Activated CD8-positive, alpha-beta memory T cell treated with anti-CD3 and anti-CD28 coated beads for 24 hours (primary cell): ENCODE results near the gene APBB1.
"Not testable (repeated sequence)": the region's sequence is repeated elsewhere in the genome, so short reads cannot be mapped to it uniquely, and the experiment has no call there.

Experiments
- DNase-seq: peaks from one replicate; pipeline ENCODE4 v3.0.0-alpha.2; 2020

APBB1 gene

GRCh38 chr11:6415797-6416196, 3.1 kb downstream of the APBB1 start:
- DNase-seq = no peak

- no peak for DNase-seq
These were observed 4.0 kb downstream of the APBB1 start for GRCh38 chr11:6414874-6415328.

GRCh38 chr11:6413791-6414201, 5.1 kb downstream of the APBB1 start:
- peak; percentile 79 for DNase-seq

- DNase-seq = no peak
These were observed 7.3 kb downstream of the APBB1 start for GRCh38 chr11:6411594-6412031.

- DNase-seq = no peak
These were observed 8.0 kb downstream of the APBB1 start for GRCh38 chr11:6410695-6411430.

DNA sequence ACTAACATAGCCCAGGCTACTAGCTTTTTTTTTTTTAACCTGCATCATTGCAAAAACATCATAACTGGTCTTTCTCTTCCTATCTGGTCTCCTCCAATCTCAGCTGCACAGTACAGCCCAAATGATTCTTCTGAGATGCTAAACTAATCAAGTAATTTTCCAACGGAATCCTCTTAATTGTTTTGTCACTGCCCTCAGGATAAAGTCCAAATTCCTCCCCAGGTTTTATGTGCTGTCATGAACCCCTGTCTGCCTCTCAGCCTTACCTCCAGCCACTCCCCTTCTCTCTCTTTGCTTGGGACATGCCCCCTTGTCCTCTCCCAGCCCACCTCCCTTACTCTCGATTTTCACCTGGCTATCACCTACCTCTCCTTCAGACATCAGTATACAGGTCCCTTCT, 12.5 kb downstream of the APBB1 start:
- DNase-seq = no peak

DNA sequence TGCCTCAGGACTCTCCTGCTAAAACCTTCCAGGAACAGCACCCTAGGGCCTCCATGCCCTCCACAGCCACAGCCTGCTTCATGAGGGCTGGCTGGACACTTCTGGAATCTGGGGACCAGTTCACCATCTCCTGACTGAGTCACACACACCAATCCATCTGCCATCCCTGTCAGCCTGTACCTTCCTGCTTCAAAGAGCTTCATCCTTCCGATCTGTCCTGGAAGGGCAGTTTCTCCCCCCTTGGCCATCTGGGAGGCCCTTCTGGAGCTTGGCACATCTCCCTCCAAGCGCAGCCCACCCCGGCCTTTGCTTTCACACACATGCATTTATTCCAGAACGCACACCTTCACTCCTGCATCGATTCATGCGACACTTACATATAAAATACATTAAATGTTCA, 13.0 kb downstream of the APBB1 start:
- DNase-seq = no peak

DNA sequence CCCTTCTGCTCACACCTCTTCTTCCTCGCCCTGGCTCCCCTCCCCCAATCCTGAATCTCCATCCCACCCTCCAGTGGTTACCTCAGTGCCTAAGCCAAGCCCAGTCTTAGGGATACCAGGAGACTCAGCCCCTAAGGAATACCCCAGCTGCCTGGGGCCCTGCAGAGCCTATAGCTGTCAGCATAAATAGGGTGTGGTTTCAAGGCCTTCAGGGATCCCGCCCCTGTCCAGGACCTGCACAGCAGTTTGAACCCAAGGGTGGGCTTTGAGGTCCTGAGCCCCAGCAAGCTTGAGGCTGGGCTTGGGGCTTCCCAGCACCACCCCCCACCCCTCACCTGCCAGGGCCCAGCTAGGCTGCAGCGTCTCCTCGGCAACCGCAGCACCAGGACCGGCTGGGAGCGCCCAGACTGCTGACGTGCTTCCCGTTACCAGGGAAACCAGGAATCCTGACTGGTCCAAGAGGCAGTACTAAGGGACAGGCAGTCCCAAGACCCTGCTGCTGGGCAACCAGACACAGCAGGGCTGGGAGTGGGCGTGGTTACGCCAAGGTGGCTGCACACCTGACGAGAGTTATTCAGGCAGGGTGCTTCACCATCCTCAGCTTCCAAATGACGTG, 13.7 kb downstream of the APBB1 start:
- DNase-seq = no peak

- peak; percentile 59 for DNase-seq
These were observed 14.4 kb downstream of the APBB1 start for GRCh38 chr11:6404342-6405051.

GRCh38 chr11:6403539-6403938, 15.4 kb downstream of the APBB1 start:
- peak; percentile 57 for DNase-seq

DNA sequence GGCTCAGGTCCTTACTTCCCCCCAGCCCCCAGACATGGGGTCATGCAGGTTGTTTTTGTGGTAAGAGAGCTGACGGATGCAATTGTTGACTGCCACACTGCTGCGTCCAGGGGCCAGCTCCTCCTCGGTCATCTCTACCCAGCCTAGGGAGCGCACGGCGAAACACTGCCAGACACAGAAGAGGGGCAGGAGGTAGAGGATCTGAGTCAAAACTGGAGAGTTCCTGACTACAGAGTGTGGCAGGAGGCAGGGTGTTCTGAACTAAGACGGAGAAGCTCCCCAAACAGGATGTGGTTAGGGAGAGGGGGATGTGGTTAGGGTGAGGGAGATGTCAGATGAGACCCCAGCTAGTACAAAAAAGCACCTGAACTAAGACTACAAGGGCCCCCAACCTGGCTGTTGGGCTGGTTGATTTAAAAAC, 16.3 kb downstream of the APBB1 start:
- DNase-seq = peak; percentile 80

- peak; percentile 75 for DNase-seq
These were observed 16.8 kb downstream of the APBB1 start for GRCh38 chr11:6402061-6402470.

- DNase-seq = no peak
These were observed 17.4 kb downstream of the APBB1 start for GRCh38 chr11:6401464-6401863.

DNA sequence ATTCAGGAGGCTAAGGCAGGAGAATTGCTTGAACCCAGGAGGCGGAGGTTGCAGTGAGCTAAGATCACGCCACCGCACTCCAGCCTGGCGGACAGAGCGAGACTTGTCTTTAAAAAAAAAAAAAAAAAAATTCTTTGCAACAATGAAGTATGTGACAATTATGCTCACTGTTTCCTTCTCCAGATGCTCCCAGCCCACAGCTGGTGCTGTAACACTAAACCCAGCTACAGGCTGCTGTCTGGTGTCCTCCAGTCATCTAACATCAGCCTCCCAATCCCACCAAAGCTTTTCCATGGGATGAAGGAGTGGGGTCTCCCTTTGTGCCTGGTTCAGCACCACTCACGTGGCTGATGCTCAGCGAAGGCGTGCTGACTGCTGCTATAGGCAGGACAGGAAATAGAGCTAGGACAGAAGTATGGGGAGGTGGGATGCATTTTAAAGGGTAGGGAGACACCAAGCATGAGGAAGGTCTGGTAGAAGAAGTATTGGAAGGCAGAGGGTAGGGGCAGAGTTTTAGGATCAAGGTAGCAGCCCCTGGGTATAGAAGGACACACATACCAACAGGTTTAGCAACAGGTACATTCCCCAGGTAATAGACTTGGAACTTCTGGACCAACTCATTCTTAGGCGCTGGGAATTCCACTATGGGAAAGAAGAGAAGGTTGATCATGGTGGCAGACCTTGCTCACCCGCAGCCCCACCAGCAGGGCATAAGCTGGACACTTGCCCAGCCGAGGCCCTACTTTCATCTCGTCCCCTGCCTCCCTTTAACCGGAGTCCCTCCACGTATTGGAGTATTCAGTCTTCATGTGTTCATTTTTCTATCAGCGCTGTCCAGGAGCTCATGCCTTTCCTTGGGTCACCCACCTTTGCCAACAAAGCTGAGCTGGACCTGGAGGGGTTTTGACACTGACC, 18.2 kb downstream of the APBB1 start:
- DNase-seq = no peak

GRCh38 chr11:6397636-6398035, 21.3 kb downstream of the APBB1 start:
- DNase-seq = no peak

DNA sequence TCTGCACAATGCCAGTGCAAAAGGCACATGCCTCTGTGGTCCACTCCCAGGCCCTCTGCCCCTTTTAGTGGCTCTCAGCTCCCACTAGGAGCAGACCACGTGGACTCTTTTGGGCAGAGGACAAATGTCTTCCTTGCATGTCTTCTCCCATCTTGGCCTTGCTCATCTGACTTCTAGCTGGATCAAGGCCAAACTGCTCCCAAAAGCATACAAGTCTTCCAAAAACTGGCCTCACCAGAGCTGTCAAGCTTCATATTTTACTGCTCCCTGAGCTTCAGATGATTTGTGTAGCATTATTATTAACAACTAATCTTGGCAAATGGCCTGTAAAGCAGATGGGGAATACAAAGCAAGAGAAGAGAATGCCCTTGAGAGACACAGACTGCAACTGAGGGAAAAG, 21.7 kb downstream of the APBB1 start:
- no peak for DNase-seq

GRCh38 chr11:6395470-6396060, 23.3 kb downstream of the APBB1 start:
- no peak for DNase-seq

GRCh38 chr11:6393989-6394670, 24.8 kb downstream of the APBB1 start:
- no peak for DNase-seq

- DNase-seq = not testable (repeated sequence)
These were observed 26.6 kb downstream of the APBB1 start for GRCh38 chr11:6392251-6392650.

DNA sequence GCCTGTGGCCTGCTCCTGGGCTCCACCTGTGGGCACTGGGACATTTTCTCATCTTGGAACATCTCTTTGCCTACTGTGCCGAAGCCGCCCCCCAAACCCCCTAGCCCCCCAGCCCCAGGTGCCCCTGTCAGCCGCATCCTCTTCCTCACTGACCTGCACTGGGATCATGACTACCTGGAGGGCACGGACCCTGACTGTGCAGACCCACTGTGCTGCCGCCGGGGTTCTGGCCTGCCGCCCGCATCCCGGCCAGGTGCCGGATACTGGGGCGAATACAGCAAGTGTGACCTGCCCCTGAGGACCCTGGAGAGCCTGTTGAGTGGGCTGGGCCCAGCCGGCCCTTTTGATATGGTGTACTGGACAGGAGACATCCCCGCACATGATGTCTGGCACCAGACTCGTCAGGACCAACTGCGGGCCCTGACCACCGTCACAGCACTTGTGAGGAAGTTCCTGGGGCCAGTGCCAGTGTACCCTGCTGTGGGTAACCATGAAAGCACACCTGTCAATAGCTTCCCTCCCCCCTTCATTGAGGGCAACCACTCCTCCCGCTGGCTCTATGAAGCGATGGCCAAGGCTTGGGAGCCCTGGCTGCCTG, 27.3 kb downstream of the APBB1 start:
- DNase-seq = peak; percentile 59
